Stimulated activated CD4-positive, alpha-beta T cell treated with anti-CD3 and anti-CD28 coated beads, TNF-alpha, amount 100 ng/mL, for 48 hours (primary cell): ENCODE data around the gene GRM1.

Experiments used
- DNase-seq, 3 donors: peaks; one replicate each; pipeline ENCODE4 v3.0.0-alpha.2; 2020; ENCODE audit warnings: low read depth in 3 of 3

The GRM1 gene

GRCh38 chr6:146315381-146316174 lies 286.7 kb downstream of the GRM1 start:
- no peak for DNase-seq

GRCh38 chr6:146316175-146316495 lies 287.3 kb downstream of the GRM1 start:
- DNase-seq = no peak

GRCh38 chr6:146331013-146331412 lies 302.2 kb downstream of the GRM1 start:
- no peak for DNase-seq

- DNase-seq = no peak
Observed at GRCh38 chr6:146335336-146335735, 306.5 kb downstream of the GRM1 start.

GRCh38 chr6:146336191-146336590 lies 307.3 kb downstream of the GRM1 start:
- no peak for DNase-seq

GRCh38 chr6:146337376-146337775 lies 308.5 kb downstream of the GRM1 start:
- no peak for DNase-seq

- DNase-seq = no peak
Observed at GRCh38 chr6:146339716-146340115, 310.9 kb downstream of the GRM1 start.

- DNase-seq = no peak
Observed at GRCh38 chr6:146341493-146342230, 312.8 kb downstream of the GRM1 start.

- no peak for DNase-seq
Observed at GRCh38 chr6:146345598-146345997, 316.7 kb downstream of the GRM1 start.

GRCh38 chr6:146347090-146347489 lies 318.2 kb downstream of the GRM1 start:
- DNase-seq = no peak

- no peak for DNase-seq
Observed at GRCh38 chr6:146347690-146348089, 318.8 kb downstream of the GRM1 start.

- DNase-seq = no peak
Observed at GRCh38 chr6:146351018-146351417, 322.2 kb downstream of the GRM1 start.

- no peak for DNase-seq
Observed at GRCh38 chr6:146352163-146352562, 323.3 kb downstream of the GRM1 start.

- DNase-seq = no peak
Observed at GRCh38 chr6:146354451-146354850, 325.6 kb downstream of the GRM1 start.

- no peak for DNase-seq
Observed at GRCh38 chr6:146355521-146356100, 326.7 kb downstream of the GRM1 start.

GRCh38 chr6:146357578-146358430 lies 328.9 kb downstream of the GRM1 start:
- DNase-seq = no peak

GRCh38 chr6:146358431-146359046 lies 329.7 kb downstream of the GRM1 start:
- DNase-seq = no peak

GRCh38 chr6:146359131-146359530 lies 330.3 kb downstream of the GRM1 start:
- DNase-seq = no peak

GRCh38 chr6:146361128-146361924 lies 332.5 kb downstream of the GRM1 start:
- no peak for DNase-seq

GRCh38 chr6:146363838-146364607 lies 335.2 kb downstream of the GRM1 start:
- no peak for DNase-seq
